A549 (cell line): ENCODE measurements around the gene ACVR1B. TPM values are rescaled to one million over a fixed set of nuclear protein-coding genes. Genes with fewer than 3 reads are reported as not detected.
A peak's percentile ranks its signal among the peaks of the same experiment; 100 is the strongest.

ENCODE experiments used
- ATAC-seq, 2 experiments: fragments of 200-7000 bp in 1 of 2; fragments of >200 bp in 1 of 2; cut with Nextera tagmentation in 1 of 2; cut with Tn5 transposase in 1 of 2; 3 replicates each; pipeline versions ENCODE4 v1.8.0 to v1.9.1; 2018 to 2020; ENCODE audit warnings: mild to moderate bottlenecking in 1 of 2, moderate library complexity in 1 of 2
- CTCF ChIA-PET: fragments of 300-600 bp; sonication (Branson Sonifier 250); formaldehyde crosslinking; extraction: SDS; loops from one replicate; lab custom pipeline; 2021; ENCODE audit warnings: antibody characterized with exemption, inconsistent platforms; lab: Yijun Ruan, JAX
- POLR2A ChIA-PET: fragments of 350-600 bp; formaldehyde crosslinking; extraction: SDS; loops from one replicate; lab custom pipeline; 2021; ENCODE audit warnings: antibody characterized with exemption, inconsistent platforms; lab: Yijun Ruan, JAX
- DNase-seq, 2 experiments: peaks; one replicate each; pipeline versions ENCODE4 v3.0.0 to v3.0.0-alpha.2; 2011 to 2016; ENCODE audit warnings: low read depth in 1 of 2, low spot score in 1 of 2
- FAIRE-seq: peaks from 2 replicates; lab custom pipeline; 2011; peaks lifted over from hg19 to GRCh38; lab: Jason Lieb, UNC
- H3K27ac ChIP-seq, 2 experiments: fragments of >200 bp; sonication (Bioruptor Twin); formaldehyde crosslinking; 3 replicates each; pipeline ENCODE4 v1.5.1; 2016 to 2017
- H3K4me1 ChIP-seq: fragments of >200 bp; sonication (Bioruptor Twin); formaldehyde crosslinking; 3 replicates; pipeline ENCODE4 v1.6.1; 2016
- H3K4me2 ChIP-seq: fragments of >200 bp; sonication (Bioruptor Twin); formaldehyde crosslinking; 3 replicates; pipeline ENCODE4 v1.6.1; 2016
- H3K4me3 ChIP-seq: fragments of >200 bp; sonication (Bioruptor Twin); formaldehyde crosslinking; 3 replicates; pipeline ENCODE4 v1.5.1; 2016
- H3K9me3 ChIP-seq: fragments of >200 bp; sonication (Bioruptor Twin); formaldehyde crosslinking; 3 replicates; pipeline ENCODE4 v1.6.1; 2016
- CBX8 ChIP-seq: fragments of 200-600 bp; sonication (generic); IDR thresholded peaks from 2 replicates; pipeline ENCODE4 v1.6.1; 2016
- EHF ChIP-seq: fragments of 250-450 bp; sonication (Bioruptor Pico); IDR thresholded peaks from 2 replicates; pipeline ENCODE4 v1.5.0; 2020; ENCODE audit warnings: mild to moderate bottlenecking
- FOSB ChIP-seq: fragments of 250-450 bp; sonication (Bioruptor Pico); IDR thresholded peaks from 2 replicates; pipeline ENCODE4 v1.5.0; 2020; ENCODE audit warnings: mild to moderate bottlenecking, moderate library complexity
- JUNB ChIP-seq: fragments of >200 bp; sonication (Bioruptor Twin); formaldehyde crosslinking; IDR thresholded peaks from 2 replicates; pipeline ENCODE4 v1.6.1; 2016
- PHF8 ChIP-seq: fragments of 200-600 bp; sonication (generic); IDR thresholded peaks from 2 replicates; pipeline ENCODE4 v1.6.1; 2016; ENCODE audit warnings: low read depth, mild to moderate bottlenecking, antibody characterized with exemption, moderate library complexity, borderline replicate concordance
- RNF2 ChIP-seq: fragments of 200-600 bp; sonication (generic); IDR thresholded peaks from 2 replicates; pipeline ENCODE4 v1.6.1; 2016; ENCODE audit warnings: low read depth, mild to moderate bottlenecking, antibody characterized with exemption, moderate library complexity, borderline replicate concordance
- TP53 ChIP-seq: fragments of 250-450 bp; sonication (Bioruptor Pico); IDR thresholded peaks from 2 replicates; pipeline ENCODE4 v1.5.0; 2021; ENCODE audit warnings: mild to moderate bottlenecking, moderate library complexity
- WGBS: methylation state at CpG from one replicate; pipeline ENCODE4 v1.1.6; 2017; ENCODE audit errors: missing lambda C conversion rate; 5-methylcytosine and 5-hydroxymethylcytosine counted together
- polyA plus RNA-seq, 4 experiments: library from polyadenylated mRNA; depleted of rRNA in 3 of 4; stranded (reverse); fragments of >200 nt; fragmentation: RNase III in 1 of 4; extraction: RNeasy Plus Mini Kit Qiagen cat#74134 plus additional on column Dnase treatment in 1 of 4; gene quantifications; 2 replicates in 3 of 4; 3 replicates in 1 of 4; pipeline ENCODE4 v1.2.3, GENCODE V29; 2011 to 2017
- TF ChIP-seq, protein P1 (sequence below): fragments of 200-600 bp; sonication (generic); IDR thresholded peaks from 2 replicates; pipeline ENCODE4 v1.6.1; 2016; ENCODE audit warnings: antibody characterized with exemption, mild to moderate bottlenecking, moderate library complexity
- TF ChIP-seq, protein P2 (sequence below): fragments of 250-450 bp; sonication (Bioruptor Pico); IDR thresholded peaks from 2 replicates; pipeline ENCODE4 v1.5.0; 2020; ENCODE audit warnings: low read depth, mild to moderate bottlenecking, moderate library complexity
- TF ChIP-seq, protein P3 (sequence below): fragments of >200 bp; sonication (Bioruptor Twin); formaldehyde crosslinking; IDR thresholded peaks from 3 replicates; pipeline ENCODE4 v1.5.1; 2016

ACVR1B gene
- polyA plus RNA-seq, 2 of the 4 experiments (the other 2 are of a cell fraction): 15.2 to 18.4 TPM

DNA sequence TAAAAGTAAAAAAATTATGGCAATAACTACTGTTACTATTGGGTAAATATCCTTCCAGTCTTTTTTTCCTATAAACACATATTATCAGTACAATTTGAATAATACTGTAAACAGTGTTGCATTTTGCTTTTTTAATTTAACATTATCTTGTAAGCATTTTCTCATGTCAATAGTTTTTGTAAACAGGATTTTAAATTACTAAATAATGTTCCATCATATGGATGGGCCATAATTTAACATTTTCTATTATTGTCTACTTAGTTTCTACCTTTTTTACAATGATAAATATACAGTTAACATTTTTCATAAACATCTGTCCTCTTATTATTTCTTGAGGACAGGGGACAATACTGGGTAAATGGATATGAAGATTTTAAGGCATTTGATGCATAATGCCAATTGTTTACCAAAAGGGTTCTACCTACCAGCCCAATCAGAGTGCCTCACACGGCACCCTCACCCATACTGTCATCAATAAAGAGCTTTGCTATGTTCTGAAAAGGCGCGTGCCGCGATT lies 759 bp upstream of the ACVR1B start:
- 0% methylated on average over 5 of the region's 5 CpGs for WGBS
- Histone ChIP-seq H3K4me3 (peak overlapping the region; percentile 99), H3K9me3 (no peaks in the 10 kb centered on the region; the same call in 2 of the 3 replicates), H3K4me1 (peaks cover 33% of the 10 kb centered on the region), H3K27ac (peak overlapping the region; percentile 30 to 73; a peak in 5 of 6 replicates), H3K4me2 (peak overlapping the region; percentile 89)
- ATAC-seq: no peak
- CTCF ChIA-PET: interaction anchor here (1.0 to 3.1 kb wide), 7 partner anchors 11 to 130 kb away, joined by 3 to 9 read pairs (median 5); no protein-coding TSS in a partner anchor
- TF ChIP-seq RNF2 (0 out of 2 replicates have a peak, but pooled peaks have one; percentile 84), EHF (no peak), CBX8 (peak; percentile 60; the same call in 1 of the 2 replicates), TP53 (CRISPR knock-in tag) (no peak), JUNB (no peak)
- TF ChIP-seq, protein P1, sequence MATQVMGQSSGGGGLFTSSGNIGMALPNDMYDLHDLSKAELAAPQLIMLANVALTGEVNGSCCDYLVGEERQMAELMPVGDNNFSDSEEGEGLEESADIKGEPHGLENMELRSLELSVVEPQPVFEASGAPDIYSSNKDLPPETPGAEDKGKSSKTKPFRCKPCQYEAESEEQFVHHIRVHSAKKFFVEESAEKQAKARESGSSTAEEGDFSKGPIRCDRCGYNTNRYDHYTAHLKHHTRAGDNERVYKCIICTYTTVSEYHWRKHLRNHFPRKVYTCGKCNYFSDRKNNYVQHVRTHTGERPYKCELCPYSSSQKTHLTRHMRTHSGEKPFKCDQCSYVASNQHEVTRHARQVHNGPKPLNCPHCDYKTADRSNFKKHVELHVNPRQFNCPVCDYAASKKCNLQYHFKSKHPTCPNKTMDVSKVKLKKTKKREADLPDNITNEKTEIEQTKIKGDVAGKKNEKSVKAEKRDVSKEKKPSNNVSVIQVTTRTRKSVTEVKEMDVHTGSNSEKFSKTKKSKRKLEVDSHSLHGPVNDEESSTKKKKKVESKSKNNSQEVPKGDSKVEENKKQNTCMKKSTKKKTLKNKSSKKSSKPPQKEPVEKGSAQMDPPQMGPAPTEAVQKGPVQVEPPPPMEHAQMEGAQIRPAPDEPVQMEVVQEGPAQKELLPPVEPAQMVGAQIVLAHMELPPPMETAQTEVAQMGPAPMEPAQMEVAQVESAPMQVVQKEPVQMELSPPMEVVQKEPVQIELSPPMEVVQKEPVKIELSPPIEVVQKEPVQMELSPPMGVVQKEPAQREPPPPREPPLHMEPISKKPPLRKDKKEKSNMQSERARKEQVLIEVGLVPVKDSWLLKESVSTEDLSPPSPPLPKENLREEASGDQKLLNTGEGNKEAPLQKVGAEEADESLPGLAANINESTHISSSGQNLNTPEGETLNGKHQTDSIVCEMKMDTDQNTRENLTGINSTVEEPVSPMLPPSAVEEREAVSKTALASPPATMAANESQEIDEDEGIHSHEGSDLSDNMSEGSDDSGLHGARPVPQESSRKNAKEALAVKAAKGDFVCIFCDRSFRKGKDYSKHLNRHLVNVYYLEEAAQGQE: no peak
- DNase-seq: no peak
- no peak for FAIRE-seq
- POLR2A ChIA-PET: no interaction called here

DNA sequence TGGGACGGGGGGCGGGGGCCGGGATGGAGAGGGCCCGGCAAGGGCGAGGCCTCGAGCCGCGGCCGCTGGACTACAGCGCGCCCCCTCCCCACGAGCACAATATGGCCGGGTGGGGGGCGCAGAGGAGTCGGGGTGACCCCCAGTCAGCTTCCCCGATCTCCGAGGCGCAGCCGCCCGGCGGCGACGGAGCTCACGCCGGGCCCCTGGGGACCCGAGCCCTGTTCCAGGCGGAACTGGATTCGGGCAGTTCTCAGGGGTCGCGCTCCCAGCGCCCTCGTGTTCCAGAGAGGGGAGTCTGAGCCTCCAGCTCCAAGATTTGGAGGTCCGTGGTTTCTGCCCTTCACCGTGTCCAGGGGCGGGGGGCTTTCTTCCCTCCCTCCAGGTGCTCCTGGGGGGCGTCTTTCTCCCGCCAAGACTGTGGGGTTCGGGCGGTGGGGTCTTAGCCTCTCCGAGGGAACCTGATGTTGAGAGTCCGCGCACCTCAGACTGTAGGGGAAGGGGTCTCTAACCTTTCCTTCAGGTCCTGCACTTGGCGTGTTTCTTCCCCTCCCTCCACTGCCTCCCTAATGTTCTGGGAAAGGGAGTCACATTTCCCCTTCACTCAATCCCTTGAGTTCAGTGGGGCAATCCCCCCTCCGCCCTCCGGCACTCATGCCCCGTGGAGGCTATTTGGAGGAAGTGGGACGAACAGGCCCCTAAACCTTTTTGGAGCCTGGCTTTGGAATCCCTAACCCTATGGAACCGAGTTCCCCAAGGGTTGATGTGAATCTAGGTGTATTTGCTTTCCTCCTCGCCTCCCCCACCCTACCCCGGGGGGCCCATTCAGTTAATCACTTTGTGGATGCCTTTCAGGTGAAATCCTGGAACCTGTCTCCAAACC lies 584 bp downstream of the ACVR1B start:
- H3K27ac ChIP-seq: peak overlapping the region; percentile 96 to 99
- H3K4me1 ChIP-seq: peaks cover 33% of the 10 kb centered on the region
- 0 out of 3 replicates have a peak, but pooled peaks cover 2% of the 10 kb centered on the region for H3K9me3 ChIP-seq
- TF ChIP-seq, protein P2, sequence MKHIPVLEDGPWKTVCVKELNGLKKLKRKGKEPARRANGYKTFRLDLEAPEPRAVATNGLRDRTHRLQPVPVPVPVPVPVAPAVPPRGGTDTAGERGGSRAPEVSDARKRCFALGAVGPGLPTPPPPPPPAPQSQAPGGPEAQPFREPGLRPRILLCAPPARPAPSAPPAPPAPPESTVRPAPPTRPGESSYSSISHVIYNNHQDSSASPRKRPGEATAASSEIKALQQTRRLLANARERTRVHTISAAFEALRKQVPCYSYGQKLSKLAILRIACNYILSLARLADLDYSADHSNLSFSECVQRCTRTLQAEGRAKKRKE (CRISPR knock-in tag): no peak
- TF ChIP-seq FOSB (CRISPR knock-in tag) (no peak), PHF8 (peak; percentile 68; the same call in 1 of the 2 replicates)
- TF ChIP-seq, protein P1: no peak
- TF ChIP-seq, protein P3, sequence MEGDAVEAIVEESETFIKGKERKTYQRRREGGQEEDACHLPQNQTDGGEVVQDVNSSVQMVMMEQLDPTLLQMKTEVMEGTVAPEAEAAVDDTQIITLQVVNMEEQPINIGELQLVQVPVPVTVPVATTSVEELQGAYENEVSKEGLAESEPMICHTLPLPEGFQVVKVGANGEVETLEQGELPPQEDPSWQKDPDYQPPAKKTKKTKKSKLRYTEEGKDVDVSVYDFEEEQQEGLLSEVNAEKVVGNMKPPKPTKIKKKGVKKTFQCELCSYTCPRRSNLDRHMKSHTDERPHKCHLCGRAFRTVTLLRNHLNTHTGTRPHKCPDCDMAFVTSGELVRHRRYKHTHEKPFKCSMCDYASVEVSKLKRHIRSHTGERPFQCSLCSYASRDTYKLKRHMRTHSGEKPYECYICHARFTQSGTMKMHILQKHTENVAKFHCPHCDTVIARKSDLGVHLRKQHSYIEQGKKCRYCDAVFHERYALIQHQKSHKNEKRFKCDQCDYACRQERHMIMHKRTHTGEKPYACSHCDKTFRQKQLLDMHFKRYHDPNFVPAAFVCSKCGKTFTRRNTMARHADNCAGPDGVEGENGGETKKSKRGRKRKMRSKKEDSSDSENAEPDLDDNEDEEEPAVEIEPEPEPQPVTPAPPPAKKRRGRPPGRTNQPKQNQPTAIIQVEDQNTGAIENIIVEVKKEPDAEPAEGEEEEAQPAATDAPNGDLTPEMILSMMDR: 0 out of 3 replicates have a peak, but pooled peaks have one; percentile 7
- ATAC-seq (peak; percentile 3 to 18; a peak in 5 of 6 replicates), FAIRE-seq (no peak), DNase-seq (no peak)
- peak overlapping the region; percentile 89 for H3K4me2 ChIP-seq
- H3K4me3 ChIP-seq: peak overlapping the region; percentile 99
- ChIA-PET POLR2A (no interaction called here), CTCF (interaction anchor here (0.6 to 2.1 kb wide), 3 partner anchors 19 to 980 kb away, joined by 3 to 8 read pairs (median 4); no protein-coding TSS in a partner anchor)
- WGBS: 8% methylated on average over 14 of the region's 50 CpGs
